GM23338 (cell line): ENCODE data around the gene CACNA1C. TPM values are rescaled to one million over a fixed set of nuclear protein-coding genes. Genes with fewer than 3 reads are reported as not detected.

Experiments
- ATAC-seq: fragments of 200-7000 bp; cut with Tn5 transposase; 3 replicates; pipeline ENCODE4 v1.9.1; 2020
- DNase-seq: peaks from one replicate; pipeline ENCODE4 v3.0.0-alpha.2; 2015; ENCODE audit warnings: low spot score
- H2AFZ ChIP-seq: fragments of 200-600 bp; sonication (generic); 2 replicates; pipeline ENCODE4 v1.8.0; 2016; ENCODE audit warnings: antibody characterized with exemption, mild to moderate bottlenecking, moderate library complexity
- H3F3A ChIP-seq: fragments of 200-600 bp; sonication (generic); replicated peaks from 2 replicates; pipeline ENCODE4 v1.8.0; 2017; ENCODE audit warnings: antibody characterized with exemption, mixed run types, low read depth
- H3K27ac ChIP-seq: fragments of 200-600 bp; sonication (generic); 2 replicates; pipeline ENCODE4 v1.6.1; 2016; ENCODE audit warnings: low read depth
- H3K27me3 ChIP-seq: fragments of 200-600 bp; sonication (generic); 2 replicates; pipeline ENCODE4 v1.8.0; 2016; ENCODE audit warnings: mild to moderate bottlenecking, mixed run types, moderate library complexity; ENCODE audit not compliant: insufficient read depth
- H3K36me3 ChIP-seq: fragments of 200-600 bp; sonication (generic); 2 replicates; pipeline ENCODE4 v1.8.0; 2016; ENCODE audit warnings: mild to moderate bottlenecking; ENCODE audit not compliant: insufficient read depth
- H3K4me1 ChIP-seq: fragments of 200-600 bp; sonication (generic); 2 replicates; pipeline ENCODE4 v1.8.0; 2016; ENCODE audit warnings: mild to moderate bottlenecking, moderate library complexity; ENCODE audit not compliant: insufficient read depth
- H3K4me2 ChIP-seq: fragments of 200-600 bp; sonication (generic); 2 replicates; pipeline ENCODE4 v1.7.1; 2017; ENCODE audit warnings: mixed run types
- H3K4me3 ChIP-seq: fragments of 200-600 bp; sonication (generic); 2 replicates; pipeline ENCODE4 v1.6.1; 2016; ENCODE audit warnings: mixed run types
- H3K79me2 ChIP-seq: fragments of 200-600 bp; sonication (generic); replicated peaks from 2 replicates; pipeline ENCODE4 v1.8.0; 2017; ENCODE audit warnings: mild to moderate bottlenecking; ENCODE audit not compliant: insufficient read depth
- H3K9me2 ChIP-seq: fragments of 200-600 bp; sonication (generic); 2 replicates; pipeline ENCODE4 v1.8.0; 2017; ENCODE audit not compliant: insufficient read depth
- H4K20me1 ChIP-seq: fragments of 200-600 bp; sonication (generic); replicated peaks from 2 replicates; pipeline ENCODE4 v1.8.0; 2017; ENCODE audit warnings: mild to moderate bottlenecking; ENCODE audit not compliant: insufficient read depth
- H3K27ac Mint-ChIP-seq: 2 replicates; pipeline ENCODE4 v1.8.0; 2020; ENCODE audit warnings: inconsistent platforms, mild to moderate bottlenecking, moderate library complexity, mixed read lengths
- H3K27me3 Mint-ChIP-seq: 3 replicates; pipeline ENCODE4 v1.8.0; 2022; ENCODE audit warnings: low read depth, mild to moderate bottlenecking, moderate library complexity, mixed read lengths, inconsistent platforms; ENCODE audit not compliant: insufficient read depth, poor library complexity
- H3K36me3 Mint-ChIP-seq: 3 replicates; pipeline ENCODE4 v1.8.0; 2021; ENCODE audit warnings: low read depth, mild to moderate bottlenecking, inconsistent platforms, moderate library complexity, mixed read lengths
- H3K4me1 Mint-ChIP-seq: 3 replicates; pipeline ENCODE4 v1.8.0; 2020; ENCODE audit warnings: mild to moderate bottlenecking, inconsistent platforms, mixed read lengths
- H3K4me3 Mint-ChIP-seq: 3 replicates; pipeline ENCODE4 v1.8.0; 2021; ENCODE audit warnings: moderate library complexity, mild to moderate bottlenecking, inconsistent platforms, mixed read lengths
- H3K9me3 Mint-ChIP-seq: 3 replicates; pipeline ENCODE4 v1.8.0; 2020; ENCODE audit warnings: moderate library complexity, mild to moderate bottlenecking, inconsistent platforms, mixed read lengths
- CREB1 ChIP-seq: fragments of 250-450 bp; sonication (Bioruptor Pico); IDR thresholded peaks from 2 replicates; pipeline ENCODE4 v1.5.0; 2020; ENCODE audit warnings: low read depth, mild to moderate bottlenecking, moderate library complexity
- ETS1 ChIP-seq: IDR thresholded peaks from 2 replicates; pipeline ENCODE4 v1.6.1; 2016; ENCODE audit warnings: antibody characterized with exemption
- EZH2phosphoT487 ChIP-seq: fragments of 200-600 bp; sonication (generic); IDR thresholded peaks from one replicate; pipeline ENCODE4 v1.8.1; 2018; ENCODE audit warnings: antibody characterized with exemption; ENCODE audit not compliant: unreplicated experiment
- ZNF331 ChIP-seq: fragments of 250-450 bp; sonication (Bioruptor Pico); IDR thresholded peaks from 2 replicates; pipeline ENCODE4 v1.5.0; 2020; ENCODE audit warnings: low read depth, mild to moderate bottlenecking, moderate library complexity
- ZNF462 ChIP-seq: fragments of 250-450 bp; sonication (Bioruptor Pico); IDR thresholded peaks from 2 replicates; pipeline ENCODE4 v1.5.0; 2020; ENCODE audit warnings: mild to moderate bottlenecking, moderate library complexity
- polyA plus RNA-seq: library from polyadenylated mRNA; unstranded; fragments of >200 nt; fragmentation: Nextera tagmentation; extraction: Ambion mirVana; gene quantifications from 2 replicates; pipeline ENCODE4 v1.2.1, GENCODE V29; 2016
- total RNA-seq: library from RNA; depleted of rRNA; stranded (reverse); fragments of >200 nt; shearing (Covaris generic); gene quantifications from 2 replicates; pipeline ENCODE4 v1.2.3, GENCODE V29; 2014
- TF ChIP-seq, protein P1 (sequence below): IDR thresholded peaks from one replicate; pipeline ENCODE4 v1.6.1; 2018; ENCODE audit warnings: antibody characterized with exemption; ENCODE audit not compliant: unreplicated experiment

Gene CACNA1C
- total and polyA plus RNA-seq, 2 experiments from 2014 or later, result 0.78 to 2.1 TPM

DNA sequence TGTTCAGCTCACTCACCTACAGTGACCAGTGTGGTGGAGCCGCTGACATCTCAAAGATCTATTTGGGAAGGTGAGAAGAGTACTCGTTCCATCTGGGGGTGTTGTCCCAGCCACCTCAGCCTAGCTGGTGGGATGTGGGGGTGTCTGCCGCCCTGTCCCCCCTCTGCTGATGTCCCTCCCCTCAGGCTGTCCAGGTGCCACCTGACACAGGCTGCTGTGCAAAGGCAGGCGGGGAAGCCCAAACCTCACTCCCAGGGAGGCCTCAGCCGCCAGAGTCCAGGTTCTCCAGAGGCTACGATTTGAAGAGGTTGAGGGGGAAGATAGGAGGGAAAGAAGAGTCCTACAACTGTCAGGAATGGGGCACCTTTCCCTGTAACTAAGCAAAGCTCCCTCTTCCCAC is 690.7 kb downstream of the CACNA1C start (continued):
- TF ChIP-seq ETS1, result no peak

GRCh38 chr12:2745655-2746054 is 692.9 kb downstream of the CACNA1C start:
- Histone ChIP-seq H3K79me2 (no peaks in the 10 kb centered on the region), H4K20me1 (no peaks in the 10 kb centered on the region), H3K4me2 (no peak overlapping the region), H3K4me1 (peaks cover 11% of the 10 kb centered on the region), H3K36me3 (no peaks in the 10 kb centered on the region), H3K4me3 (no peak overlapping the region), H3K27ac (no peak overlapping the region), H3K9me2 (no peaks in the 10 kb centered on the region), H3K27me3 (no peaks in the 10 kb centered on the region), H3F3A (no peaks in the 10 kb centered on the region), H2AFZ (no peak overlapping the region)
- TF ChIP-seq ZNF331 (CRISPR knock-in tag), result no peak
- no peak for TF ChIP-seq CREB1
- TF ChIP-seq EZH2phosphoT487, result no peak
- TF ChIP-seq, protein P1, sequence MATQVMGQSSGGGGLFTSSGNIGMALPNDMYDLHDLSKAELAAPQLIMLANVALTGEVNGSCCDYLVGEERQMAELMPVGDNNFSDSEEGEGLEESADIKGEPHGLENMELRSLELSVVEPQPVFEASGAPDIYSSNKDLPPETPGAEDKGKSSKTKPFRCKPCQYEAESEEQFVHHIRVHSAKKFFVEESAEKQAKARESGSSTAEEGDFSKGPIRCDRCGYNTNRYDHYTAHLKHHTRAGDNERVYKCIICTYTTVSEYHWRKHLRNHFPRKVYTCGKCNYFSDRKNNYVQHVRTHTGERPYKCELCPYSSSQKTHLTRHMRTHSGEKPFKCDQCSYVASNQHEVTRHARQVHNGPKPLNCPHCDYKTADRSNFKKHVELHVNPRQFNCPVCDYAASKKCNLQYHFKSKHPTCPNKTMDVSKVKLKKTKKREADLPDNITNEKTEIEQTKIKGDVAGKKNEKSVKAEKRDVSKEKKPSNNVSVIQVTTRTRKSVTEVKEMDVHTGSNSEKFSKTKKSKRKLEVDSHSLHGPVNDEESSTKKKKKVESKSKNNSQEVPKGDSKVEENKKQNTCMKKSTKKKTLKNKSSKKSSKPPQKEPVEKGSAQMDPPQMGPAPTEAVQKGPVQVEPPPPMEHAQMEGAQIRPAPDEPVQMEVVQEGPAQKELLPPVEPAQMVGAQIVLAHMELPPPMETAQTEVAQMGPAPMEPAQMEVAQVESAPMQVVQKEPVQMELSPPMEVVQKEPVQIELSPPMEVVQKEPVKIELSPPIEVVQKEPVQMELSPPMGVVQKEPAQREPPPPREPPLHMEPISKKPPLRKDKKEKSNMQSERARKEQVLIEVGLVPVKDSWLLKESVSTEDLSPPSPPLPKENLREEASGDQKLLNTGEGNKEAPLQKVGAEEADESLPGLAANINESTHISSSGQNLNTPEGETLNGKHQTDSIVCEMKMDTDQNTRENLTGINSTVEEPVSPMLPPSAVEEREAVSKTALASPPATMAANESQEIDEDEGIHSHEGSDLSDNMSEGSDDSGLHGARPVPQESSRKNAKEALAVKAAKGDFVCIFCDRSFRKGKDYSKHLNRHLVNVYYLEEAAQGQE, result no peak
- no peak for TF ChIP-seq ZNF462 (CRISPR knock-in tag)
- no peak for TF ChIP-seq ETS1
- Mint-ChIP-seq H3K4me3 (no peak overlapping the region), H3K36me3 (no peaks in the 10 kb centered on the region), H3K27ac (no peak overlapping the region), H3K9me3 (no peaks in the 10 kb centered on the region), H3K27me3 (peaks cover 6% of the 10 kb centered on the region), H3K4me1 (peaks cover 17% of the 10 kb centered on the region)
- no peak for ATAC-seq
- no peak for DNase-seq
